Sigmoid colon (tissue), 4 donors: Measurements from ENCODE around the gene DAPP1.
A peak's percentile ranks its signal among the peaks of the same experiment; 100 is the strongest.

ENCODE experiments used
- CTCF ChIP-seq, 4 experiments: fragments of 450-650 bp in 3 of 4; fragments of 200-600 bp in 1 of 4; IDR thresholded peaks; one replicate each; pipeline ENCODE4 v1.5.1; 2016 to 2019; ENCODE audit warnings: antibody characterized with exemption in 4 of 4, mild to moderate bottlenecking in 3 of 4, moderate library complexity in 2 of 4
- EP300 ChIP-seq, 4 donors: sonication (generic); formaldehyde crosslinking; IDR thresholded peaks; one replicate each; pipeline ENCODE4 v1.6.1; 2017; ENCODE audit warnings: antibody characterized with exemption in 4 of 4
- POLR2AphosphoS5 ChIP-seq, 4 donors: sonication (generic); formaldehyde crosslinking; IDR thresholded peaks; one replicate each; pipeline ENCODE4 v1.6.1; 2017; ENCODE audit warnings: antibody characterized with exemption in 4 of 4

DNA sequence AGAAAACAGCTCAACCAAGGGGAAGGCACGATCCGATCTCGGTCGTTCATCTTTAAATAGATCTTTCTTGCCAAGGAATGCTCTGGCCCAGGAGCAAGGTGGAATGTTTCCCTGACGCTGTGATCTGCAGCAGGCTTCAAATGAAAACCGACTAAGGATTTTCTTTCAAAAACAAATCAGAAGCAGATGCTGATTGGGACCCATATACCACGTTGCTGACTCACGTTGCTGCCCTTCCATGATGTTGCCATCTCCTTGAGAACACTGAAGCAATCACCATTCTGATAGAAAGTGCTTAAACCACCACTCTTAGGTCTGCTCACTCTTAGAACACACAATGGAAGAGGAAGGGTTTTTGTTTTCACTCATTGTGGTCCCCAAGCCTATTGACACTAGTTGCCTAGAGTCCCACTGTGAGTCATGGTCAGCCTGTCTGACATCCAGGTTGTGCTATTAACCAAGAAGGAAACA lies 51.5 kb downstream of the DAPP1 start:
- TF ChIP-seq CTCF (IDR thresholded peaks at IDR 0.05) (no peak), EP300 (IDR thresholded peaks at IDR 0.05) (no peak), POLR2AphosphoS5 (IDR thresholded peaks at IDR 0.05) (peak in 3 of 4 donors; percentile 20 to 55 (median 26))
